Common myeloid progenitor, CD34-positive (primary cell): ENCODE measurements around the gene DCLK1.

ENCODE experiments used
- CTCF ChIA-PET: fragments of 350-600 bp; sonication (Branson Sonifier 250); formaldehyde crosslinking; loops from one replicate; lab custom pipeline; 2021; ENCODE audit warnings: antibody characterized with exemption; lab: Charles Lee
- POLR2A ChIA-PET: fragments of 350-600 bp; sonication (Branson Sonifier 250); formaldehyde crosslinking; loops from one replicate; lab custom pipeline; 2021; ENCODE audit warnings: antibody characterized with exemption; lab: Charles Lee
- DNase-seq, 3 donors: peaks; one replicate each; pipeline versions ENCODE4 v3.0.0 to v3.0.0-alpha.2; 2013
- H3K27ac ChIP-seq, 2 experiments: 1 replicate in 1 of 2; 2 replicates in 1 of 2; pipeline ENCODE4 v1.7.0; 2013; ENCODE audit warnings: inconsistent platforms in 2 of 2, low read length in 2 of 2, mild to moderate bottlenecking in 2 of 2, low read depth in 1 of 2, moderate library complexity in 1 of 2; ENCODE audit not compliant: severe bottlenecking in 2 of 2, insufficient read depth in 1 of 2, poor library complexity in 1 of 2
- H3K27me3 ChIP-seq, 5 experiments: replicated peaks in 2 of 5; 1 replicate in 3 of 5; 2 replicates in 2 of 5; pipeline versions ENCODE4 v1.6.1 to v1.7.0; 2013; ENCODE audit warnings: low read length in 4 of 5, mild to moderate bottlenecking in 2 of 5, moderate library complexity in 2 of 5, inconsistent platforms in 1 of 5; ENCODE audit not compliant: insufficient read depth in 5 of 5, control insufficient read depth in 4 of 5
- H3K36me3 ChIP-seq, 4 experiments: 1 replicate in 2 of 4; 2 replicates in 2 of 4; pipeline versions ENCODE4 v1.6.1 to v1.7.0; 2013; ENCODE audit warnings: low read length in 3 of 4, control low read depth in 1 of 4, mild to moderate bottlenecking in 1 of 4; ENCODE audit not compliant: control insufficient read depth in 4 of 4, insufficient read depth in 4 of 4
- H3K4me1 ChIP-seq, 4 experiments: 1 replicate in 3 of 4; 2 replicates in 1 of 4; pipeline versions ENCODE4 v1.6.1 to v1.7.1; 2013; ENCODE audit warnings: low read length in 3 of 4, mild to moderate bottlenecking in 3 of 4, control low read depth in 1 of 4, inconsistent platforms in 1 of 4, moderate library complexity in 1 of 4; ENCODE audit not compliant: control insufficient read depth in 4 of 4, insufficient read depth in 4 of 4; ENCODE audit errors: control extremely low read depth in 1 of 4
- H3K4me3 ChIP-seq, 7 experiments: 1 replicate in 4 of 7; 2 replicates in 3 of 7; pipeline versions ENCODE4 v1.5.1 to v1.7.0; 2013; ENCODE audit warnings: mild to moderate bottlenecking in 7 of 7, low read length in 6 of 7, moderate library complexity in 6 of 7, inconsistent platforms in 2 of 7, low read depth in 2 of 7, control low read depth in 1 of 7; ENCODE audit not compliant: insufficient read depth in 4 of 7, control insufficient read depth in 1 of 7; ENCODE audit errors: extremely low read depth in 1 of 7
- H3K9me3 ChIP-seq, 5 experiments: 1 replicate in 4 of 5; 2 replicates in 1 of 5; pipeline versions ENCODE4 v1.6.1 to v1.7.1; 2013; ENCODE audit warnings: low read length in 4 of 5, mild to moderate bottlenecking in 2 of 5, inconsistent platforms in 1 of 5, low read depth in 1 of 5, moderate library complexity in 1 of 5; ENCODE audit not compliant: control insufficient read depth in 4 of 5, insufficient read depth in 2 of 5; ENCODE audit errors: control extremely low read depth in 1 of 5
- WGBS: methylation state at CpG from one replicate; pipeline ENCODE4 v1.1.5; 2013; ENCODE audit not compliant: insufficient coverage; 5-methylcytosine and 5-hydroxymethylcytosine counted together

DCLK1 gene

DNA sequence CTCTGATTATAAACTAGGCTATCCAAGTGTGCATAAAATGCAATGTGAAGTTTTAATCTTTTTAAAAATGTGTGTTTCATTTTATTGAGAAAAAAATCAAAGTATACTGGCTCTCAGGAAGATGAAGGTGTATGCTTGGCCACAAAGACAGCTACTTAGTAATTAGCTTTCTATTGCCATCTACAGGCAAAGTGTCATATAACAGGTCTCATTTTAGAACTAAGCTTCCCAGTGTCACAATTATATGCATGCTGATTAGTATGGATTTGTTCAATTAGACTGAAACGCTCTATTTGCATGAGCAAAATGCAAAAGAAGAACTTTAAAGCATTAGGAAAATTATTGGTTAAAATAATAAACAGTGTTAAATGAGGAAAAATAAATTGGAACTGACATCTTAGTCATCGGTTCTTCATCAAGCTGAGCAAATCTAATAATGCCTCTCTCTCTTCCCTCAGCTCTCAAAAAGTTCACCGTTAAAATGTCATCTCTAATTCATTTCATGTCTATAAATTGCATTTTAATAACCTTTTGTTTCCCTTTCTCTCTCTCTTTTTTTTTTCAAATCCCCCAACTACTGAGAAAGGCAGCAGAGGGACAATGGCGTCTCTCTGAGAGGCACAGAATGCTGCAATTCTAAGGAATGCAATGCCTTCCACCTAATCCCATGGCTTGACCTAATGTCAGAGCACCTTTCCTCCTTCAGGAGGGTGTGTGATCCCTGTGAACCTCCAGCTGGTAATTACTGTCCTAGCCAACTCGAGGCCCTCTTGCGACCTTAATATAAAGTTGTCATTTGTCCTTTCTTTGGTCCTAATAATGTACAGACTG lies 341.6 kb downstream of the DCLK1 start:
- no peak overlapping the region for H3K4me3 ChIP-seq
- 100% methylated on average over 4 of the region's 6 CpGs for WGBS
- peak; percentile 12 to 44 (median 27) for DNase-seq

DNA sequence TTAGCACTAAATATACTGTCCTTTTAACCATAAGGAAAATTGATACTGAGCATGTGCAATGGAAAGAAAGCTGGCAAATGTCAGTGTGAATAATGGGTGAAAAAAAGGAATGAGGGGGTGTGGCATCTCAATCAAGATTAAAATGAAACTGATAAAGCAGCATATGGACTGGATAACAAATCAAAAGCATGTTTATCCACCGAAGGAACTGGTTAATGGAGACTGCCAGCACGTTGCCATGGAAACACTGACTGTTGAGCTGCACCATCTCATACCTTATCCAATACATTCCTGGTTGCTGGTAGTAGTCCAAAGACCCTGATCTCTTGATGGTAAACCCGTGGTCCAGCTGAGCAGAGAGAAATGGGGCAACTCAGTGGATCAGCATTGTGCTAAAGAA lies 343.2 kb downstream of the DCLK1 start:
- no peaks in the 10 kb centered on the region for H3K9me3 ChIP-seq
- no peaks in the 10 kb centered on the region for H3K27me3 ChIP-seq
- no peak overlapping the region for H3K4me3 ChIP-seq
- ChIA-PET POLR2A (no interaction called here), CTCF (interaction anchor here (0.6 kb wide), 1 partner anchor 30 kb away, joined by 3 read pairs; no protein-coding TSS in a partner anchor)
- no peak overlapping the region for H3K27ac ChIP-seq
- 78% methylated on average over 3 of the region's 3 CpGs for WGBS
- no peaks in the 10 kb centered on the region for H3K36me3 ChIP-seq
- DNase-seq: no peak
- no peaks in the 10 kb centered on the region for H3K4me1 ChIP-seq

More for the DNA sequence above, 341.6 kb downstream of the DCLK1 start:
- no peaks in the 10 kb centered on the region for H3K9me3 ChIP-seq
- ChIA-PET CTCF (interaction anchor here (0.8 to 0.9 kb wide), 2 partner anchors 22 to 157 kb away, joined by 3 read pairs; no protein-coding TSS in a partner anchor), POLR2A (no interaction called here)
- no peaks in the 10 kb centered on the region for H3K27me3 ChIP-seq
- no peaks in the 10 kb centered on the region for H3K4me1 ChIP-seq
- no peaks in the 10 kb centered on the region for H3K36me3 ChIP-seq
- no peak overlapping the region for H3K27ac ChIP-seq

DNA sequence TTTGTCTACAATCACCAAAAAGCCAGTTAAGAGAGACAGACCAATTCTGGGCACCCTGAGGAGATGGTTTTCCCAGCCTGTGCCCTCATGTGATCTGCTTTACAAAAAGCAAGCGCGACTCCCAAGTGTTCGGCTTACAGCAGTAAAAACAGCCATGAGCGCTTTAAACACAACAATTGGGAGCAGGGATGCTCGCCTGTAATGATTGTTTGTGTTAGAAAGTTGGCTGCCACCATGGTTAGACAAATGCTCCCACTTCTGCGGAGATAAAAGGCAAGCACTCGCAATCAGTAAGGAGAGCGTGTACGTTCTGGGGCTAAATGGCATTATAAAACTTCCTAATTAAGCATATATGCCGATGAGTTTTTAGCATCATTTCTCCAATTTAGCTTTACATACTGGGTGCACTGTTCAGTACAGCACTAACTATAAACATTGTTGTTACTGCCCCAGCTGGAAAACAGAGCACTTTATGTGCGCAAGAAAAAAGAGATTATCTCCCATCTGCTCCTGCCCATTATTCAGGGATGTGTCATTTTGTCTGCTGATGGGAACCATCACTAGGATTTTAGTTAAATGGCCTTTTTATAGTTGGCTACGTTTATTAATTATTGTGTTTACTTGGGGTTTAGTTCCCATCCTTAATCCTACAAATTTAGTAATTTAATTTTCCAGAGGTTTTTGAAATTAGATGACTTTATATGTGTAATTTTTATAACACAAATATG lies 345.4 kb downstream of the DCLK1 start:
- CTCF ChIA-PET: no interaction called here
- POLR2A ChIA-PET: no interaction called here
- H3K27ac ChIP-seq: no peak overlapping the region
- no peaks in the 10 kb centered on the region for H3K4me1 ChIP-seq
- no peaks in the 10 kb centered on the region for H3K27me3 ChIP-seq
- H3K4me3 ChIP-seq: no peak overlapping the region
- H3K36me3 ChIP-seq: no peaks in the 10 kb centered on the region
- no peaks in the 10 kb centered on the region for H3K9me3 ChIP-seq
- whole genome bisulfite sequencing: 91% methylated on average over 10 of the region's 12 CpGs
- no peak for DNase-seq

GRCh38 chr13:35784286-35784951 lies 346.8 kb downstream of the DCLK1 start:
- DNase-seq: no peak
- H3K4me1 ChIP-seq: no peaks in the 10 kb centered on the region
- H3K9me3 ChIP-seq: no peaks in the 10 kb centered on the region
- ChIA-PET CTCF (no interaction called here), POLR2A (no interaction called here)
- no peak overlapping the region for H3K4me3 ChIP-seq
- H3K27me3 ChIP-seq: no peaks in the 10 kb centered on the region
- no peaks in the 10 kb centered on the region for H3K36me3 ChIP-seq
- no peak overlapping the region for H3K27ac ChIP-seq
- WGBS: 96% methylated on average over 10 of the region's 10 CpGs

DNA sequence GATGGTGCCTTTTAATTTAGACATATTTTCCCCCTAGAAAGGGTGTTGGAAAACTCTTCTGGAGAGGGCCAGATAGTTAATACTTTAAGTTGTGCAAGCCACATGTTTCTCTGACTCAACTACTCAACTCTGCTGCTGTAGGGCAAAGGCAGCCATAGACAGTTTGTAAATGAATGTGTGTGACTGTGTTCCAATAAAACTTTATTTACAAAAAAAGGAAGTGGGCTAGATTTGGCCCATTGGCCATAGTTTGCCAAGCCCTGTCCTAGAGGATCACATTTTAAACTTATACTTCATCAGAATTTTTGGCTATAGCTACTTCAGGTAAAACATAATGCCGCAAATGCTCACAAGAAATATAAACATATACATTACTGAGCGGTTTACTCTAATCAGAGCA lies 348.4 kb downstream of the DCLK1 start:
- POLR2A ChIA-PET: no interaction called here
- H3K4me3 ChIP-seq: no peak overlapping the region
- no peaks in the 10 kb centered on the region for H3K4me1 ChIP-seq
- H3K9me3 ChIP-seq: no peaks in the 10 kb centered on the region
- CTCF ChIA-PET: no interaction called here
- H3K27ac ChIP-seq: no peak overlapping the region
- WGBS: no CpG with 5 or more reads among the region's 2 CpGs
- H3K36me3 ChIP-seq: no peaks in the 10 kb centered on the region
- no peaks in the 10 kb centered on the region for H3K27me3 ChIP-seq
- no peak for DNase-seq

GRCh38 chr13:35781036-35782000 lies 349.9 kb downstream of the DCLK1 start:
- no peaks in the 10 kb centered on the region for H3K36me3 ChIP-seq
- POLR2A ChIA-PET: no interaction called here
- CTCF ChIA-PET: interaction anchor here (0.6 kb wide), 1 partner anchor 502 kb away, joined by 3 read pairs; no protein-coding TSS in a partner anchor

More at GRCh38 chr13:35781036-35782000, 349.9 kb downstream of the DCLK1 start:
- Histone ChIP-seq H3K9me3 (no peaks in the 10 kb centered on the region), H3K27me3 (no peaks in the 10 kb centered on the region), H3K4me1 (no peaks in the 10 kb centered on the region), H3K4me3 (no peak overlapping the region), H3K27ac (no peak overlapping the region)
- DNase-seq: no peak
- WGBS: 94% methylated on average over 5 of the region's 7 CpGs
